Raji (cell line): Measurements from ENCODE around the gene PLXNA1.

Experiments used
- POLR2A ChIP-seq: IDR thresholded peaks from 2 replicates; pipeline ENCODE4 v1.6.1; 2011; ENCODE audit warnings: low read depth, low read length, control low read depth; ENCODE audit not compliant: insufficient read depth

PLXNA1 gene

GRCh38 chr3:126946405-126946804 lies 36.5 kb upstream of the PLXNA1 start:
- TF ChIP-seq POLR2A, result no peak

- no peak for TF ChIP-seq POLR2A
Observed at GRCh38 chr3:126947429-126947828, 35.5 kb upstream of the PLXNA1 start.

GRCh38 chr3:126948980-126949535 lies 33.9 kb upstream of the PLXNA1 start:
- TF ChIP-seq POLR2A, result no peak

GRCh38 chr3:126951561-126951960 lies 31.4 kb upstream of the PLXNA1 start:
- no peak for TF ChIP-seq POLR2A

- TF ChIP-seq POLR2A, result no peak
Observed at GRCh38 chr3:126952261-126952982, 30.5 kb upstream of the PLXNA1 start.

- TF ChIP-seq POLR2A, result no peak
Observed at GRCh38 chr3:126952983-126953660, 29.8 kb upstream of the PLXNA1 start.

- TF ChIP-seq POLR2A, result no peak
Observed at GRCh38 chr3:126954141-126954842, 28.6 kb upstream of the PLXNA1 start.

GRCh38 chr3:126955004-126955790 lies 27.7 kb upstream of the PLXNA1 start:
- 0 out of 2 replicates have a peak, but pooled peaks have one; percentile 14 for TF ChIP-seq POLR2A

GRCh38 chr3:126956361-126956760 lies 26.6 kb upstream of the PLXNA1 start:
- no peak for TF ChIP-seq POLR2A

GRCh38 chr3:126956866-126957650 lies 25.9 kb upstream of the PLXNA1 start:
- no peak for TF ChIP-seq POLR2A

- TF ChIP-seq POLR2A, result no peak
Observed at GRCh38 chr3:126957776-126958637, 24.9 kb upstream of the PLXNA1 start.

GRCh38 chr3:126958638-126959085 lies 24.3 kb upstream of the PLXNA1 start:
- TF ChIP-seq POLR2A, result no peak
